Ovary (tissue), 9 donors: ENCODE measurements around the gene SLC39A5. TPM values are rescaled to one million over a fixed set of nuclear protein-coding genes. Genes with fewer than 3 reads are reported as not detected.

Experiments
- DNase-seq, 5 donors: peaks; one replicate each; pipeline ENCODE4 v3.0.0-alpha.2; 2019 to 2020
- H3K27ac ChIP-seq, 2 donors: fragments of 200-600 bp; one replicate each; pipeline versions ENCODE4 v1.5.1 to v1.8.0; 2019 to 2022
- H3K27me3 ChIP-seq: fragments of 200-600 bp; one replicate; pipeline ENCODE4 v1.8.0; 2022
- H3K36me3 ChIP-seq: fragments of 200-600 bp; sonication (generic); one replicate; pipeline ENCODE4 v1.5.1; 2019
- H3K4me1 ChIP-seq: one replicate; pipeline ENCODE4 v1.8.1; 2013; ENCODE audit warnings: mild to moderate bottlenecking, moderate library complexity; ENCODE audit not compliant: insufficient read depth
- H3K4me3 ChIP-seq: fragments of 200-600 bp; sonication (generic); one replicate; pipeline ENCODE4 v1.5.1; 2017
- H3K9me3 ChIP-seq, 2 donors: fragments of 200-600 bp in 1 of 2; sonication (generic) in 1 of 2; one replicate each; pipeline versions ENCODE4 v1.5.1 to v1.8.1; 2013 to 2019; ENCODE audit warnings: mild to moderate bottlenecking in 1 of 2, moderate library complexity in 1 of 2
- CTCF ChIP-seq, 3 donors: fragments of 450-650 bp in 2 of 3; fragments of 200-600 bp in 1 of 3; IDR thresholded peaks; one replicate each; pipeline versions ENCODE4 v1.5.1 to v1.8.0; 2016 to 2022; ENCODE audit warnings: antibody characterized with exemption in 3 of 3, mild to moderate bottlenecking in 1 of 3
- EP300 ChIP-seq: sonication (generic); formaldehyde crosslinking; IDR thresholded peaks from one replicate; pipeline ENCODE4 v1.6.1; 2017; ENCODE audit warnings: antibody characterized with exemption
- POLR2A ChIP-seq: fragments of 450-650 bp; IDR thresholded peaks from one replicate; pipeline ENCODE4 v1.6.1; 2017; ENCODE audit warnings: antibody characterized with exemption, mild to moderate bottlenecking, moderate library complexity
- WGBS, 3 donors: extraction: QIAGEN DNeasy Blood & Tissue Kit in 1 of 3; methylation state at CpG; one replicate each; pipeline versions ENCODE4 v1.1.5 to v1.1.7; 2013 to 2017; 5-methylcytosine and 5-hydroxymethylcytosine counted together
- intact Hi-C, 4 donors: fragments of 100-400 bp; cut with DNase I; formaldehyde crosslinking; loops; one replicate each; pipeline versions ENCODE4 v1.11.0 to v1.15.1; 2022 to 2023
- polyA plus RNA-seq, 2 donors: library from polyadenylated mRNA; stranded (reverse); fragments of 200-250 nt in 1 of 2; fragments of 350-450 nt in 1 of 2; fragmentation: Illumina TruSeq in 1 of 2; extraction: RNeasy Lipid Tissue Mini Kit (QIAGEN cat#74804) in 1 of 2; gene quantifications; one replicate each; pipeline ENCODE4 v1.2.3, GENCODE V29; 2013 to 2014
- total RNA-seq, 7 donors: library from RNA; depleted of rRNA in 2 of 7; stranded (reverse); fragments of >200 nt in 2 of 7; fragmentation: NEBNext Ultra II Directional in 3 of 7; extraction: Animal tissue kit (Norgen Biotek cat#: 25700) in 3 of 7; gene quantifications; one replicate each; pipeline versions ENCODE4 v1.1.0 to v1.2.4, GENCODE V29; 2016 to 2023
- donor health status: DM: no; HTN: no; CAD: no; lungs with moderate emphysema.
- donor health status: DM: no; HTN: no; CAD: no.
- donor health status: Bipolar disorder and iron deficiency.
- donor health status: DM: yes; HTN: yes; CAD: no.
- donor health status: DM: no; HTN: no; CAD: no.
- donor health status: DM: yes; HTN: yes; CAD: no.

Gene SLC39A5
- total and polyA plus RNA-seq, 9 donors, result 0.25 to 0.85 (median 0.67) TPM; not detected in 1

GRCh38 chr12:56241424-56242303 is 11.8 kb downstream of the SLC39A5 start:
- Histone ChIP-seq H3K27ac (no peak overlapping the region), H3K9me3 (no peaks in the 10 kb centered on the region), H3K27me3 (no peaks in the 10 kb centered on the region), H3K4me3 (no peak overlapping the region), H3K4me1 (no peaks in the 10 kb centered on the region), H3K36me3 (peaks cover 3% of the 10 kb centered on the region)
- TF ChIP-seq POLR2A, result no peak
- TF ChIP-seq EP300, result no peak
- TF ChIP-seq CTCF (IDR thresholded peaks at IDR 0.05), result no peak
- WGBS, 3 donors, result 68 to 73% (median 73%) methylated on average over 9 of the region's 9 CpGs
- no peak for DNase-seq
- intact Hi-C loops, result no loop called here

GRCh38 chr12:56242986-56243385 is 13.1 kb downstream of the SLC39A5 start:
- Histone ChIP-seq H3K4me1 (no peaks in the 10 kb centered on the region), H3K36me3 (peaks cover 3% of the 10 kb centered on the region), H3K4me3 (no peak overlapping the region), H3K27me3 (no peaks in the 10 kb centered on the region), H3K27ac (peak overlapping the region in 1 of 2 donors; percentile 24), H3K9me3 (no peaks in the 10 kb centered on the region)
- TF ChIP-seq CTCF (IDR thresholded peaks at IDR 0.05) (no peak), EP300 (no peak), POLR2A (no peak)
- DNase-seq, result no peak
- intact Hi-C loops, result no loop called here
- 74 to 78% (median 76%) methylated on average over 11 to 13 of the region's 13 CpGs for WGBS, 3 donors

- Histone ChIP-seq H3K4me3 (no peak overlapping the region), H3K36me3 (peaks cover 3% of the 10 kb centered on the region), H3K4me1 (no peaks in the 10 kb centered on the region), H3K27me3 (no peaks in the 10 kb centered on the region), H3K9me3 (no peaks in the 10 kb centered on the region), H3K27ac (peak overlapping the region in 1 of 2 donors; percentile 24)
- 19 to 46% (median 20%) methylated on average over 3 of the region's 3 CpGs for WGBS, 3 donors
- DNase-seq, result no peak
- TF ChIP-seq EP300 (no peak), CTCF (IDR thresholded peaks at IDR 0.05) (no peak), POLR2A (no peak)
- intact Hi-C loops, result no loop called here
Measured at GRCh38 chr12:56243731-56244181, 13.9 kb downstream of the SLC39A5 start.

GRCh38 chr12:56244494-56244893 is 14.6 kb downstream of the SLC39A5 start:
- no peak for TF ChIP-seq EP300
- no peak for TF ChIP-seq CTCF (IDR thresholded peaks at IDR 0.05)
- TF ChIP-seq POLR2A, result no peak

More at GRCh38 chr12:56244494-56244893, 14.6 kb downstream of the SLC39A5 start:
- H3K36me3 ChIP-seq, result peaks cover 3% of the 10 kb centered on the region
- H3K9me3 ChIP-seq, result no peaks in the 10 kb centered on the region
- no peak overlapping the region for H3K4me3 ChIP-seq
- H3K27ac ChIP-seq, result no peak overlapping the region
- no peak for DNase-seq
- no peaks in the 10 kb centered on the region for H3K27me3 ChIP-seq
- intact Hi-C loops, result no loop called here
- no peaks in the 10 kb centered on the region for H3K4me1 ChIP-seq
- 82 to 90% (median 84%) methylated on average over 14 of the region's 14 CpGs for WGBS, 3 donors
